ENCODE data around the gene GATAD2B.
"Not testable (repeated sequence)": the region's sequence is repeated elsewhere in the genome, so short reads cannot be mapped to it uniquely, and the experiment has no call there.

GRCh38 chr1:153840774-153841173 is 82.0 kb downstream of the GATAD2B start:
- TF ChIP-seq, protein P1, sequence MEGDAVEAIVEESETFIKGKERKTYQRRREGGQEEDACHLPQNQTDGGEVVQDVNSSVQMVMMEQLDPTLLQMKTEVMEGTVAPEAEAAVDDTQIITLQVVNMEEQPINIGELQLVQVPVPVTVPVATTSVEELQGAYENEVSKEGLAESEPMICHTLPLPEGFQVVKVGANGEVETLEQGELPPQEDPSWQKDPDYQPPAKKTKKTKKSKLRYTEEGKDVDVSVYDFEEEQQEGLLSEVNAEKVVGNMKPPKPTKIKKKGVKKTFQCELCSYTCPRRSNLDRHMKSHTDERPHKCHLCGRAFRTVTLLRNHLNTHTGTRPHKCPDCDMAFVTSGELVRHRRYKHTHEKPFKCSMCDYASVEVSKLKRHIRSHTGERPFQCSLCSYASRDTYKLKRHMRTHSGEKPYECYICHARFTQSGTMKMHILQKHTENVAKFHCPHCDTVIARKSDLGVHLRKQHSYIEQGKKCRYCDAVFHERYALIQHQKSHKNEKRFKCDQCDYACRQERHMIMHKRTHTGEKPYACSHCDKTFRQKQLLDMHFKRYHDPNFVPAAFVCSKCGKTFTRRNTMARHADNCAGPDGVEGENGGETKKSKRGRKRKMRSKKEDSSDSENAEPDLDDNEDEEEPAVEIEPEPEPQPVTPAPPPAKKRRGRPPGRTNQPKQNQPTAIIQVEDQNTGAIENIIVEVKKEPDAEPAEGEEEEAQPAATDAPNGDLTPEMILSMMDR (IDR thresholded peaks at IDR 0.05 in 4 of 5, conservative IDR thresholded peaks at IDR 0.05 in 1 of 5), result not testable (repeated sequence)
- TF ChIP-seq POLR2A (IDR thresholded peaks at IDR 0.05), result not testable (repeated sequence)
